Measurements from ENCODE around the gene VSX2.

The VSX2 gene

GRCh38 chr14:74203639-74204038 is 35.6 kb upstream of the VSX2 start:
- no peak for TF ChIP-seq CTCF (IDR thresholded peaks at IDR 0.05; ENCODE audit: low read depth, low read length)
- no peak overlapping the region for H3K4me3 ChIP-seq (ENCODE audit: low read depth, low read length)

GRCh38 chr14:74204491-74204890 is 34.8 kb upstream of the VSX2 start:
- H3K4me3 ChIP-seq (ENCODE audit: low read depth, low read length) = no peak overlapping the region
- TF ChIP-seq CTCF (IDR thresholded peaks at IDR 0.05; ENCODE audit: low read depth, low read length) = no peak

GRCh38 chr14:74205882-74206281 is 33.4 kb upstream of the VSX2 start:
- no peak for TF ChIP-seq CTCF (IDR thresholded peaks at IDR 0.05; ENCODE audit: low read depth, low read length)
- no peak overlapping the region for H3K4me3 ChIP-seq (ENCODE audit: low read depth, low read length)

DNA sequence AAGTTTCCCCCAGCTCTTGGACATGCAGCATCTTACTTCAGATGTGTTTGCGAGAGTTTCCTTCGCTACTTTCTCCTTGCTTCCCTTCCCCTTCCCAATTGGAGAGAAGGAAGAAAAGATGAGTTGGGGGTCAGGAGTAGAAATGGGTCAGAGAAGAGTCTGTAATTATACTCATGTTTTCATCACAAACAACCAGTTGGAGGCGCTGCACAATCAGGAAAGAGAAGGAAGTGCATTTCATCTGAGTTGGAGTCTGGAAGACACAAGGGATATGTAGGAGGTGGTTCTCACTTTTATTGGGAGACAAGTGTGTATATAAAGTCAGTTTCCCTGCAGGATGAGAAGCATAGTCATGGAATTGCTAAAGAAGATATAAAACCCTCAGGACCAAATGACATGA is 31.3 kb upstream of the VSX2 start:
- TF ChIP-seq CTCF (IDR thresholded peaks at IDR 0.05; ENCODE audit: low read depth, low read length) = no peak
- H3K4me3 ChIP-seq (ENCODE audit: low read depth, low read length) = no peak overlapping the region

DNA sequence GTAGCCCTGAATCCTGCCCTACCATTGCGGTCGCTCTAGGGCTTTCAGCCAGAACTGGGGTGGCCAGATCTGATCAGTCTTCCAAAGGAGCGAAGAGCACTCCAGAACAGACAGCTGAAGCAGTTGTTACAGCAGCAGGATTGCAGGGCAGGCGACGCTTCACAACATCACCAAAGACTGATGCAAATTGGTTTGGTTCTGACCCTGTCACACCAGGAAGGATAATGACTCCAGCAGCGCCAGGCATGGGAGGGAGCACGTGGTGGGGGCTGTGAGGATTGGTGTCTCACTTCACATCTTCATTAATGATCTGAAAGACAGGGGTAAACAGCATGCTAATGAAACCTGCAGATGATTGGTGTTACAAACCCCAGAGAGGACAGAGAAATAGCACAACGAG is 30.6 kb upstream of the VSX2 start:
- H3K4me3 ChIP-seq (ENCODE audit: low read depth, low read length) = no peak overlapping the region
- TF ChIP-seq CTCF (IDR thresholded peaks at IDR 0.05; ENCODE audit: low read depth, low read length) = no peak

- H3K4me3 ChIP-seq (ENCODE audit: low read depth, low read length) = no peak overlapping the region
- TF ChIP-seq CTCF (IDR thresholded peaks at IDR 0.05; ENCODE audit: low read depth, low read length) = no peak
Observed at GRCh38 chr14:74211945-74212580, 27.2 kb upstream of the VSX2 start.

DNA sequence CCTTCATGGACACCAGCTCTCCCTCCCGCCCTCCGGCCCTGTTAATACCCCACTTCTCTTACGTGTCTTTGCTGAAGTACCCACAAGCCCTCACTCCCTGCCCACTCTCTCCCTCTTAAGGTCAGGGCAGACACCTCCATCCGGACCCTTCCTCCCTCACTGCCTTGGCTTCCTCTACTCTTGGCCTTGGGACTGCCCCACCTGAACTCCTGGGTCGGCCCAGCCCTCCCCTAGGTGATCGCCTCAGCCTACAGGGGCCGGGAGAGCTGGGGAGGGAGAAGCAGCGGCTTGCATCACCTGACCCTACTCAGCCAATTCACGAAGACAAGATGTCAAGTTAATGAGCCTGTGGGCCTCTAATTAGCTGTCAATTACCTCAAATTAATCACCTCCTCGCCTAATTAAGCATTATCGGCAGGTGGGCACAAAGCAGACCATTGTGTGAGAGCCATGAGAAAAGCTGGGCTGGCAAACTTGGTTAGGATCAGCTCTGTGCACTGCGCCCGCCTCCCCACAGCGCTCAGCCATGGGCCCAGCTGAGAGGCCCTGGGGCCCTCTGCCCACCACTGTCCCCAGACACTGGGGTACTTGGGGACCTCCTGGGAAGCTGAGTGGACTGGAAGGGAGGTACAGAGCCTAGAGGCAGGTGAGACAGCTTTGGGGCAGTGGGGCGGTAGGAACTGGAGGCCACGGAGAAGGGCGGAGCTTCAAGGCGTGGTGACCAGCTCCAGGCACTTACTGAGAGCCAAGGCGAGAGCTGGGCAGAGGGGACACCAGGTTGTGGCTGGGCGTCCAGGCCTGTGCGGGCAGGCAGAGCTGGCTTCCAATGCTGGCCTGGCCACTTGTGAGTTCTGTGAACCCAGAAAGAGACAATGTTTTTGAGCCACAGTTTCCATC is 25.1 kb upstream of the VSX2 start:
- no peak overlapping the region for H3K4me3 ChIP-seq (ENCODE audit: low read depth, low read length)
- no peak for TF ChIP-seq CTCF (IDR thresholded peaks at IDR 0.05; ENCODE audit: low read depth, low read length)

Data from WI38 (cell line).